Stimulated activated CD8-positive, alpha-beta memory T cell treated with anti-CD3 and anti-CD28 coated beads, Interleukin-4, amount 100 ng/mL, for 48 hours (primary cell): ENCODE data around the gene DHX58.

Source experiments
- DNase-seq: peaks from one replicate; pipeline ENCODE4 v3.0.0-alpha.2; 2020

Gene DHX58

GRCh38 chr17:42109086-42109485 is 3.4 kb downstream of the DHX58 start:
- no peak for DNase-seq

GRCh38 chr17:42107597-42108576 is 4.6 kb downstream of the DHX58 start:
- DNase-seq, result peak; percentile 97

GRCh38 chr17:42107124-42107523 is 5.4 kb downstream of the DHX58 start:
- no peak for DNase-seq

DNA sequence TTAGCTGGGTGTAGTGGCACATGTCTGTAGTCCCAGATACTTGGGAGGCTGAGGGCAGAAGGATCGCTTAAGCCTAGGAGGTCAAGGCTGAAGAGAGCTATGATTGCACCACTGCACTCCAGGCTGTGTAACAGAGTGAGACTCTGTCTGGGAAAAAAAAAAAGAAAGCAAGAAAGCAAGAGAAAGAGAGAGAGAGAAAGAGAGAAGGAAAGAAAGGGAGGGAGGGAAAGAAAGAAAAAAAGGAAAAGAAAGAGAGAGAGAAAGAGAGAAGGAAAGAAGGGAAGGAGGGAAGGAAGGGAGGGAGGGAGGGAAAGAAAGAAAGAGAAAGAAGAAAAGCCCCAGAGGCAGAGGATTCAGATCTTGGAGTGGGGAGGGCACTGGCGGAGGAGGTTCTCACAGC is 6.5 kb downstream of the DHX58 start:
- no peak for DNase-seq

DNA sequence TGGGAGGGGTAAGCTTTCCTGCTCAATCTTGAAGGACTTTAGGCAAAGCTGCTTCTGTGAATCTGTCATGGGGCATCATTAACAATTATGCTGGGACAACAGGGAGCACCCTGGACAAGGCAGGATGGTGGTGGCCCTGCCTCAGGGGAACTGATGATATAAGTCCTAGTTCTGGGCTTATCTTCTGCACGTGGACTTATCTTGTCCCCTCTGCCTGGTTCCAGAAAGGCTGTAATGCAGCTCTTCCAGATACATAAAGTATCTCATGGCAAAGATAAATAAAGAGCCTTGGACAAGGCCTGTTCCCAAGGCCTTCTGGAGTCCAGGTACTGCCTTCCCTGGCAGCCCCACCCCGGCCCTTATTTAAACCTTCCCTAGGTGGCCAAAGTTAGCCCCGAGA is 8.2 kb downstream of the DHX58 start:
- no peak for DNase-seq

DNA sequence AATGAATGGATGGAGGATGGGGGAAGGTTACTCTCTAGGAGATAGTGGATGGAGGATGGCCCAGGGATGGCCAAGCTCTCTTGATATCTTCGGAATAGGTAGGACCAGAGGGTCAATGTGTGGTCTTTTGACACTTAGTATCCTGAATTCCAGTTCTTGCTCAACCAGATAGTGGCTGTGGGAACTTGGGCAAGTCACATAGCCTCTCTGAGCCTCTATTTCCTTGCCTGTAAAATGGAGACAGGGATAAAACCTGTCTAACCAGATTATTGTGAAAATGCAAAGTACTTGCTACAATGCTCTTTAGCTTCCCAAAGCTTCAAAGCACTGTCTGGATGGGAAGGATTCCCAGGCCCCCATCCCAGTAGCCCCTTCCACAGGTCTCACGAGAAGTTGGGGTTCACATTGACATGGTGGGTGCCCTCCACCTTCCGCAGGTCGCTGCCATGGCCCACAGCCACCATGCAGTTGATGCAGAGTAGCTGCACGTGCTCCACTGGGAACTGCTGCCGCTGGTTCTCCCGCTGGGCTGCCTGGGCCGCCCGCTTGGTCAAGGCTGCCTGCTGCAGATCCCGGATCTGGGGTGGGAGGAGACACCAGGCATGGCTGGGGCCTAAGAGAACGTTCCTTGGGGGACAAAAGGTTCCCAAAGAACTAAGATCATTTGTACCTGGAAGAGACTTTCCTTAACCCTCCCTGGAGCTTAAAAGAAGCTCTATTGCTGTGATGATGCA is 9.1 kb downstream of the DHX58 start:
- no peak for DNase-seq

DNA sequence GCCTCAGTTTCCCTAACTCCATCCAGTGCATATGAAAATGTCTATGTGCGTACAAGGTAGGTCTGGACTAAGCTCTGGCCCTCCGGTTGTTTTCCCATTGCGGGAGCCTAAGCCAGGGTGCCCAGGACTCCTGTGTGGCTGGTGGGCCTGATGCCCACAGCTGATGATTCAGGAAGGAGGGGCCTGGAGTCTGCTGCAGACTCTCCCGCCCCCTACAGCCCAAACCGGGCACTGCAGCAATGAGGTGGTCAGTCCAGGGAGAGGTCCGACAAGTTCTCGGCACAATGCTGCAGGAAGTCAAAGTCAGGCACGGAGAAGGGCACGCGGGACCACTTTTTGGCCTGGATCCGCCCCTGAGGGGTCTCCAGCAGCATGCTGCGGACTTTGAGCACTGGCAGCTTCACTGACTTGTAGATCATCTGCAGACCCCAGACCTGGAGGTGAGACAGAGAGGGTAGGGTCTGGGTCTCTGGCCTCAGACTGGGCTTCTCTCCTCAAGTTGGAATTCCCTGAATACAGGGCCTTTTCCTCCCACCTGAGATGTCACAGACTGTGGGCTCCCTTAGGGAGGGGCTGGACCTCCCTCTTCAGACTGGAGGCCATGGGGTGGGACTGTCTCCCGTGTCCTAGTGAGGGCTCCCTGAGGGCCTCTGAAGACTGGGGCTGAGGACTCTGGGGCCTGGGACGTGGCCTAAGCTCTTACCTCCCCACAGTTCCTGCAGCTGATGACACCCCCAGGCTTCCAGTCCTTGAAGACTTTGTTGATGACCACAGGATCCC is 10.8 kb downstream of the DHX58 start:
- DNase-seq, result peak; percentile 94

- no peak for DNase-seq
Measured at GRCh38 chr17:42098730-42099399, 13.6 kb downstream of the DHX58 start.

DNA sequence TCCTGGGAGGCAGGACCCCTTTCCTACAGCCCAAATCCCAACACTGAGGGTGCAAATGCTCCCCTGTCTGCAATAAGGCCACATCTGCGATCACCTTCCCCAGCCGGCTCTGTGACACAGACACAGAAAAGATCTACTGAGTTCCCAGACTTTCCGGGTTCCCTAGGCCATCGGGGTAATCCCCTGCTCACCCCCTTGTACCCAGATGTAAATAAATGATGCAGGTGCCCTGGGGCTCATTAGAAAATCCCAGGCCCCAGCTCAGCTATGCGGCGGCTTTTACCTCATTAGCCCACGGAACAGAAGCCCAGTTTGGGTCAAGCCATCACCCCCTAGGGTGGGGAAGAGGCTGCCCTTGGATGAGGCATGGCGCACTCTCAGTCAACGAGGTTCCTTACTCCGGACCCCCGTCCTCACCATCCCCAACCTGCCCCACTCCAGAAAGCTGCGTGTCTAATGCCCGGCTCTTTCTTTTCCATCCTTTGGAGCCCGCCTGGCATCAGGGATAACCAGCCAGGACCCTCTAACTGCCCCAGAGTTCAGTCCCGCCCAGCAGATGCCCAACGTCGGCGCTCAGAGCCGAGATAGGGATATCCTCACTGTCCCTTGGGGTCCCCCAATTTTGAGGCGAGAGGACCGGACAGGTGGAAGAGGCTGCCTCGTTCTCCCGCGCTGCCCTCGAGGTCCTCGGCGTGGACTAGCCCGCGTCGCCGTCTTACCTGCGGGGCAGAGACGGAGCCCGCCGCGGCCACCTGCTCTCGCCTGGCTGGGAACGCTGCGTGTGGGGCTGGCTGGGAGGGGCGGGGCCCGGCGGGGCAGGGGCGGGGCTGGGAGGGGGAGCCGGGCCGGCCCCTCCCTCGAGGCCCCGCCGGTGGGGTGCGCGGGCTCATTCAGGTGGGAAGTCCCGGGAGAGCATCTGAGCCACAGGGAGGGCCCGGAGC is 14.6 kb downstream of the DHX58 start, which contains the start of gene ZNF385C:
TSS of gene ZNF385C (minus strand) at position 783 of the 941 bp plus-strand sequence. CDS start 35,417 bp downstream, outside the sequence.
- peak; percentile 60 for DNase-seq

DNA sequence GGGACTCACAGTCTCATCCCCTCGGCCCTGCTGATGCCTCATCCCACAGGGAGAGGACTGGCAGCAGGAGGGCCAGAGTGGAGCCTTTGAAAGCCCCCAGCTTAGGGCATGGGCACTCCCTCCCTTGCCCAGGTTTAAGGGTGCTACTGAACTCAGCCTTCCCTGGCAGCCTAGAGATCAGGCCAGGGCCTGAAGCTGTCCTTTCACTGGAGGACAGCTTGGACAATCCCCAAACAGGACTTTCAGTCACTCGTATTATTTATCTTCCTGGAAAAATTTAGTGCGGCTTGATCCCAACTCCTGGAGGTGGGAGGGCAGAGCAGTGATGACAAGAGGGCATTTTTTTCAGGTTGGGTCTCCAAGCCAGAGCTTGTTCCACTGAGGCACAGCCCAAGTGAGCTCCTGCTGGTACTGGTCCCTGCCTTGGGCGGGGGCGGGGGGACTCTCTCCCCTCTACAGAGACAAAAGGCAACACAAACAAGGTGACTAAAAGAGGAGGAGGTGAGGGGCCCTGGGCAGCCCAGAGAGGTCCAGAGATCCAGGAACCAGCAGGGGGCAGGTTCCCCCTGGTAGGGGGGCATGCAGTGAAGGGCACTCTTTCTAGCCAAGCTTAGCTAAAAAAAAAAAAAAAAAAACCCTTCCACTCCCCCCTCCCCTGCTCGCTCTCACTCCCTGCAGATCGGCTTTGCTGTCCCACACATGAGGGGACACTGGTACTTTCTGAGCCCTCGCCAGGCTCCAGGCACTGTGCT is 16.0 kb downstream of the DHX58 start:
- DNase-seq, result no peak

GRCh38 chr17:42094375-42095069 is 18.0 kb downstream of the DHX58 start:
- DNase-seq, result no peak

DNA sequence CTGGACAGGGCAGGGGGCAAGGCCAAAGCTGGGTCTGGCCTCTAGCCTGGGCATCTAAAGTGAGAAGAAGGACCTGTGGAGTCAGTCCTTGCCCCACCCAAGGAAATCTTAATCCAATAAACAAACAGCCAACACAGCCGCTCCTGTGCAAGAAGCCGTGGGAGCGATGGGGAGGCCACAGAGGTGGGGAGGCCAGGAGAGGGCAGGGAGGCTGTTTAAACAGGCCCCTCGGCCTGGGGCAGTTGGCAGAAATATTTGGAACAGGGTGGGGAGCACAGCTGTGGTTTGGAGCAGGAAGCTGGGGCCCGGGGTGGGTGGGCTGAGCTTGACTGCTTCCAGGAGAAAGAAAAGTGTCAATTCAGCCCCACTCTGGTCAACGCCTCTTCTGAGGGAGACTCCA is 19.6 kb downstream of the DHX58 start:
- no peak for DNase-seq

GRCh38 chr17:42090964-42091790 is 21.3 kb downstream of the DHX58 start:
- no peak for DNase-seq

- DNase-seq, result no peak
Measured at GRCh38 chr17:42088736-42089135, 23.8 kb downstream of the DHX58 start.

GRCh38 chr17:42087736-42088705 is 24.5 kb downstream of the DHX58 start:
- no peak for DNase-seq

DNA sequence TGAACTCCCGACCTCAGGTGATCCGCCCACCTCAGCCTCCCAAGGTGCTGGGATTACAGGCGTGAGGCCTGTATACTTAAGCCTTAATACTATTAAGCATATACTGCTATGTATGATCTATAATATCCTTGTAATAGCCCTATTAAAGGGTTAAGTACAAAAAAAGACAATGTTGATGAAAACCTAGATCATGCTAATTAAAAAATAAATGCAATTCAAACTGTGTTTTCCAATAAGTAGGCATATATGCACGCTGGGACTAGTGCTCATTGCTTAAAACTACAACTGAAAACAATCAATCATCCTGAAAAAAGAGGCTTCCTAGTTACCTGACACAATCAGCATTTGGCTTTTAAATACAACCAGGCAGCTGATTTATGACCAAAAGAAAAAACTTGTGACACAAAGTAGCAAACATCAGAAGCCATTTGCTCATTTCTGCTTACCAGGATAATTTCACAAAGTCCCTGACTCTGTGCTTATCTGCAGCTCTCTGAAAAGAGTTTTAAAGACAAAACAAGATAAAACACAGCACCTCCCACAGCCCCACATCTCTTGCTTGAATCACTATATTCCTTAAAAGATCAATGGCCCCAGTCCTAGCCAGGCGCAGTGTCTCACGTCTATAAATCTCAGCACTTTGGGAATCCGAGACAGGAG is 25.3 kb downstream of the DHX58 start:
- no peak for DNase-seq

- DNase-seq, result no peak
Measured at GRCh38 chr17:42081516-42082129, 30.9 kb downstream of the DHX58 start.
